DND-41 (cell line): ENCODE results near the gene TMEM14A.

Experiments used
- CTCF ChIP-seq: IDR thresholded peaks from 2 replicates; pipeline ENCODE4 v1.5.1; 2012; ENCODE audit warnings: borderline replicate concordance, low read length, moderate library complexity, mild to moderate bottlenecking; ENCODE audit not compliant: poor library complexity, severe bottlenecking; ENCODE audit errors: extremely low read depth
- EZH2 ChIP-seq: IDR thresholded peaks from 3 replicates; pipeline ENCODE4 v1.6.1; 2012; ENCODE audit warnings: borderline replicate concordance, low read depth, mild to moderate bottlenecking, moderate library complexity, low read length, inconsistent platforms; ENCODE audit not compliant: severe bottlenecking

DNA sequence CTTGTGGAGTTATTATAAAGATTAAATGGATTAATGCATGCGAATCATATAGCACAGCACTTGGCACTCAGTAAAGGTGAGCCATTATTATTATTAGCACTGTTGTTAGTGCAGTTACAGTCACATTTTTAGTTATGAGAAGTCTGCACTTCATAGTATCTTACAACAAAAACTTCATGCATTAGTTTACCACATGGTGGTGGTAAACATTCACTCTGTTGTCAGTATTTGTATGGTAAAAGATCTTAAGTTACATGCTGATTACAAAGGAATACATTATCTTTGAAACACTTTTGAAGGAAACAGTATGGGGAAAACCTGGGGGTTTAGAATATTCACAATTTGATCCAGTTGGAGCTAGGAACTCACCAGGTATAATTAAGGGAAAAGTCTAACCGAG lies 20.8 kb downstream of the TMEM14A start:
- no peak for TF ChIP-seq CTCF
- TF ChIP-seq EZH2 = no peak
